ENCODE data around the gene DOCK9. TPM values are rescaled to one million over a fixed set of nuclear protein-coding genes. Genes with fewer than 3 reads are reported as not detected.

Gene DOCK9
- total RNA-seq, 1 experiment from 2014 or later = 30.5 TPM

GRCh38 chr13:98976338-98976737 lies 1.5 kb downstream of the DOCK9 start:
- H3K4me1 ChIP-seq (ENCODE audit: control insufficient read depth, insufficient read depth, low read length) = peaks cover 23% of the 10 kb centered on the region
- in situ Hi-C loops (cut with HindIII; ENCODE audit: low pct_unique_long_range_greater_than_20kb, low sequenced_read_pairs) (no loop called here), intact Hi-C loops (cut with micrococcal nuclease; ENCODE audit: unreplicated experiment) (no loop called here)
- TF ChIP-seq POLR2AphosphoS5 (IDR thresholded peaks at IDR 0.05; ENCODE audit: low read depth, low read length) (no peak), CTCF (IDR thresholded peaks at IDR 0.05) (no peak), TCF7L2 (IDR thresholded peaks at IDR 0.05; ENCODE audit: low read depth, low read length) (no peak), SIN3A (IDR thresholded peaks at IDR 0.05; ENCODE audit: borderline replicate concordance, insufficient read depth, low read depth, low read length) (no peak), REST (IDR thresholded peaks at IDR 0.05; ENCODE audit: insufficient read depth in 1 of 2, low read depth in 2 of 2, low read length in 1 of 2) (no peak)
- no peaks in the 10 kb centered on the region for H3K27me3 ChIP-seq (ENCODE audit: control insufficient read depth, insufficient read depth, low read length)
- no peaks in the 10 kb centered on the region for H3K36me3 ChIP-seq (ENCODE audit: control insufficient read depth, insufficient read depth, low read length)
- H3K9me3 ChIP-seq (ENCODE audit: control insufficient read depth, insufficient read depth, low read depth, low read length) = no peaks in the 10 kb centered on the region
- H3K4me3 ChIP-seq (ENCODE audit: low read depth in 2 of 2, low read length in 2 of 2) = no peak overlapping the region
- ChIA-PET POLR2A (no interaction called here), CTCF (no interaction called here)
- ATAC-seq = no peak
- DNase-seq (ENCODE audit: low read depth, low spot score) = no peak
- no peak overlapping the region for H3K27ac ChIP-seq (ENCODE audit: low read length)
- no TSS peak for BruUV-seq (replicated peaks)

- Histone ChIP-seq H3K4me3 (ENCODE audit: low read depth in 2 of 2, low read length in 2 of 2) (no peak overlapping the region), H3K27me3 (ENCODE audit: control insufficient read depth, insufficient read depth, low read length) (no peaks in the 10 kb centered on the region), H3K9me3 (ENCODE audit: control insufficient read depth, insufficient read depth, low read depth, low read length) (no peaks in the 10 kb centered on the region), H3K36me3 (ENCODE audit: control insufficient read depth, insufficient read depth, low read length) (no peaks in the 10 kb centered on the region), H3K4me1 (ENCODE audit: control insufficient read depth, insufficient read depth, low read length) (peaks cover 23% of the 10 kb centered on the region), H3K27ac (ENCODE audit: low read length) (no peak overlapping the region)
- CTCF ChIA-PET = no interaction called here
- intact Hi-C loops (cut with micrococcal nuclease; ENCODE audit: unreplicated experiment) = no loop called here
- no peak for DNase-seq (ENCODE audit: low read depth, low spot score)
- no TSS peak for BruUV-seq (replicated peaks)
- POLR2A ChIA-PET = no interaction called here
- TF ChIP-seq REST (IDR thresholded peaks at IDR 0.05; ENCODE audit: insufficient read depth in 1 of 2, low read depth in 2 of 2, low read length in 1 of 2) (no peak), CTCF (IDR thresholded peaks at IDR 0.05) (no peak), SIN3A (IDR thresholded peaks at IDR 0.05; ENCODE audit: borderline replicate concordance, insufficient read depth, low read depth, low read length) (no peak), POLR2AphosphoS5 (IDR thresholded peaks at IDR 0.05; ENCODE audit: low read depth, low read length) (no peak), TCF7L2 (IDR thresholded peaks at IDR 0.05; ENCODE audit: low read depth, low read length) (no peak)
- in situ Hi-C loops (cut with HindIII; ENCODE audit: low pct_unique_long_range_greater_than_20kb, low sequenced_read_pairs) = no loop called here
- no peak for ATAC-seq
Measured at GRCh38 chr13:98975822-98976261, 2.0 kb downstream of the DOCK9 start.

Data from Panc1 (cell line).